NCI-H526 treated with DMSO at 0.1 percent for 48 hours (cell line): Measurements from ENCODE around the gene UNC5C.

Source experiments
- DNase-seq: peaks from one replicate; lab custom pipeline; 2025; lab: John Stamatoyannopoulos, UW

The UNC5C gene

DNA sequence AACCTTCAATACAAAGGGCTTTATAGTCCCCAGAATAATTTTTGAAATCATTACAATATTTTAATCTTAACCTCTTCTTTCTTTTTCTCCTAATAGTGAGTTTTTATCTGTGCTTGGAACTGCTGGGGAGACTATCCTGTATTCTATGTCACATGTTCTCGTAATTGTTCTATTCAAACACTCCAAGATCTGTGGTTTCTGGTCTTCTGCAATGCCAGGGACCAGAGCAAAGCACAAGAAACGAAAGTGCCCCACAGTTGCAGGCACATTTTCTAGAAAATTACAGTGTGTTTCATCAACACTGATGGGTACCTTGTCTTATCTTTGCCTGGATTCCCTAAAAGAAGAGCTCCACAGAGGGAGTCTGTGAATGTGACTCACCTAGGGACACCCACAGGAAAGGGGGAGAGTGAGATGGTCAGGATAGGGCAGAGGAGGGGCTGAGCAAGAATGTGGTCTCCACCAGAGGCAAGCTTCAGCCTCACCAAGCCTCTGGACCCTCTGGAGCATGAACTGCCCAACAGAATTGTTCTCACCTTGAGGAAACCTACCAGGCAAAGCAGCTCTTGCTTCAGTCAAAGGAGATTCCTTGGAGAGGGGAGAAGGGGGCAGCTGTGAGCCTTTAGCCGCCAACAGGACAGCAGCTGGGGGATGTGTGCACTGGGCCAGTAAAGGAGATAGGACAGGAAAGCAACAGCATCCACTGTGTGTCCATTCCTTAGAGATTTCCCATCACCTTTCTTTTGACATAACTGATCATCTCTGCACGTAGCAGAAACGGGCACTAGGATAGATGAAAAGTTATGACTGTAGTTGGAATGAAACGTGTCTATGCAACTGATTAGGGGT, 25.9 kb downstream of the UNC5C start:
- DNase-seq, result no peak

DNA sequence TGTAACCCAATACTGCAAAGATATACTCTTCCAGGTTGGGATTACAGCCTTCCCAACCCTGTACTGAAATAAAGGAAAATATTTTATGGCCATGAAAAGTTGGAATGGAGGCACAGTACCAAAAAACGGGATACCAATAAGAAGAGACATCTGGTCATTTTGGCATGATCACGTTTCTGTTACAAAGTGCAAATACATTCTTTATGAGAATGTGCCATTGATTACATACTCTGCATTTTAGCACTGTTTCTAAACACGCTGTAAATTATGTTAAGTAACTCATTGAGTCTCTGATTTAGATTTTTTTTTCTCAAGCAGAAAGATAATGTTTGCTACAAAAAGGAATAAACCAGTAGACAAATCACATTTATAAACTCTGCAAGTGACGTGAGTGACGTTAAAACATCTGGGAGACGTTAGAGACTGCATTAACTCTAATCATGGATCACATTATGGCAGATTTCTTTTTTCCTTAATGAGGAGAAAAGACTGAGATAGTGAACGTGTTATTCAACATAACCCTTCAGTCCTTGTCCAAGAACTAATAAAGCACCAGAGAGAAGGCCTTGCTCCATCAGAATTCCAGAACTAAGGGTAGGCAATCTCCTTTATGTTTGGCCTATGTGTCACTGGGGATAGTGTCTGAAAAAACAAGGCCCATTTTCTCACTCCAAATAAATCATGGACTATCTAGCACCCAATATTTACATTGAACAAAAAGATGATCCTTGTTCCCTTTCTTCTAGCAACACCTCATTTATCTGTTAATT, 31.0 kb downstream of the UNC5C start:
- no peak for DNase-seq

DNA sequence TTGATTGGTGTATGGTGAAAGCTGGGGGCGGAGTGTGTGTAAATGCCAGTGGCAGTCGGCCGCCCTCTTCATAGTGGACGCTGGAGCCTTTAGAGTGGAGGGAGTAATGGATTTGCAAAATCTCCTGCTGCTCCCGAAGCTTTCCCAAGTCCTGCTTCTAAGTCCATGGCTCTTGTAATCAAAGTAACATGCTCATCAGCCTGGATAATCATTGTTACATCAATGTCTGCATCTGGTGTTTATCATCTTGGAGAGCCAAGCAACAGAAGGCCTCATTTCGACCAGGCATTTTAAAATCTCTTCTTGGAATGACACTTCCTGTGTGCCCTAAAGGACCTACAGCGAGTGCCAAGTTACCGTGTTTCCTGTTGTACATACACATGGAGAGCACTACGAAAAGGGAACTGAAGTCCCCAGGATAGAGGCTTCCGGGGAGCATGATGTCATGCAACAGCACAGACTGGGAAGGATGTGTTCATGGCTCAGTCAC, 32.2 kb downstream of the UNC5C start:
- no peak for DNase-seq

DNA sequence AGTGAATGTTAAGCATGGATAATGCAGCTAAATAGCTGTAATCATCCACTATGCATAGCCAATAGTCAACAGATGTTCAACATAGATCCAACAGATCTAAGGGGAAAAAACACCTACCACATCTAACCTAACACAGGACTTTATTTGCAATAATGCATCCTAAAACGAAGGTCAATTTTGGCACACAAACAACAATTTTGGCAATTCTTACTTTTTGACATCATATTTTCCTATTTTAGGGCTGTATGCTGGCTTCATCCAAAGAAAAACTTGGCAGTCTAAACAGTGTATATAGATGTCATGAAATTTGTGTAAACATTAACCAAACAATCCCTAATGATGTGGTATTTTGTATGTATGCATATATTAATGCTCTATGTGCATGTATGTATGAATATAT, 33.2 kb downstream of the UNC5C start:
- no peak for DNase-seq

GRCh38 chr4:95513022-95513421, 35.8 kb downstream of the UNC5C start:
- no peak for DNase-seq

DNA sequence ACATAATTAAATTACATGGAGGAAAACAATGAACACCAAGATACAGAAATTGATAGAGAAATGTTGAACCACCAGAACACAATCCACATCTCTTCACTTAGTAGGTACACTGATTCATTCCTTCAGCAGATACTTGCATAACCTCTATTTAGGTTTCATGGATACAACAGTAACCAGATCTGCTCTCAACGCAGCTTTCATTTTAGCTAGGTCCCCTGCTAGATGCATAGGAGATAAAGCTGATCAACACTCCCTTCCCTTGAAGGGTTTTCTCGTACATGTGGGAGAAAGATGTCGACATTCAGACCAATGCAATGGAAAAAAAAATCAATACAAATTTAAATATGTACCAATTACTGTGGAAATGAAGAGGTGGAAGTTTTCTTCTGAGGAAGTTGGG, 37.3 kb downstream of the UNC5C start:
- no peak for DNase-seq

DNA sequence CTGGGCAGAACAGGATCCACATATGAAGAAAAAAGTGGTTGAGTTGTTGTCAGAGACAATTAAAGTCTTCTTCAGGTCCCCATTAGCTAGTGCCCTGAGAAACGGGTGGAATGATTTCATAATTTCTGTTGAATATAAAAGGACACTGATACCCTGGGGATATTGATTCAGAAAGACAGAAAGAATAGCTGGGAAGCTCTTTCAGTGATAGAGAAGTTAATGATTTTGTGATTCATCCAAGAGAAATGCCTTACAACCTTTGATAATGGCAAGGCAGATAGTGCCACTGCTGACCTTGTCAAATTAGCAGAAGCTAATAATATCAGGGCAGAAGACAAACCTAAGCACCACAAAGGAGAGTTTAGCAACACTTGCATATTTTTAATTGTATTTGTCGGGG, 37.9 kb downstream of the UNC5C start:
- no peak for DNase-seq

DNA sequence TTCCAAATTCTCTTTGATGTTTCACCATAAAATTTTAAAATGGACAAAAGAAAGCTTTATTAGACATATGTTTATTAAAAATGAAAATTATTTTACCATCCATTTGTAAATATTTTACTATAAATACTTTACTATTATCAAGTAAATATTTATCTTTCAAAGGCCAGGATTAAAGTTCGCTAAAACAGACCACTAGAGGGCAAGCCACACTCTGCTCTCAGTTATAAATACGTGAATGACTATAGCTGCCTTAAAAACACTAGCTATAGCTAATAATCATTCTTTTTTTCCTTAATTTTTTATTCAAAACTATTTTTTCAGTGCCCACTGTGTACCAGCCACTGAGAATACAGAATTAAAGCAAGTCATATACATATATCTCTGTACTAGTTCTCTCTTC, 38.6 kb downstream of the UNC5C start:
- no peak for DNase-seq

DNA sequence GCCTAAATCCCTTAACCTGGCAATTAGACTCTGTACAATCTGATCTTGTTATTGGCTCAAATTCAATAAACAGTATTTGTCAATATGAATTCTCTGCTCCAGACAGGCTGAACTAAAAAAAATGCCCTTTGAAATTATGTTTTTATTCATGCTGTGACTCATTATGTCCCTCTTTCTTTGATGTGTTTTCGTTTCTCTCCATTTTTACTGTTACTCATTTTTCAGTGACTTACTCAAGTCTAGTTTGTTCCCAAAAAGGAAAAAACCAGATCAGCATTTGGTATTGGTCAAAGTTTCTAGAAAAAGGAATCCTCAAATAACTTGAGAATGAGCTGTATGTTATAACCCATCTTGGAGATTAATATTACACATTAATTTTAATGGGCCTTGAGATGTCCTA, 40.4 kb downstream of the UNC5C start:
- DNase-seq, result no peak

DNA sequence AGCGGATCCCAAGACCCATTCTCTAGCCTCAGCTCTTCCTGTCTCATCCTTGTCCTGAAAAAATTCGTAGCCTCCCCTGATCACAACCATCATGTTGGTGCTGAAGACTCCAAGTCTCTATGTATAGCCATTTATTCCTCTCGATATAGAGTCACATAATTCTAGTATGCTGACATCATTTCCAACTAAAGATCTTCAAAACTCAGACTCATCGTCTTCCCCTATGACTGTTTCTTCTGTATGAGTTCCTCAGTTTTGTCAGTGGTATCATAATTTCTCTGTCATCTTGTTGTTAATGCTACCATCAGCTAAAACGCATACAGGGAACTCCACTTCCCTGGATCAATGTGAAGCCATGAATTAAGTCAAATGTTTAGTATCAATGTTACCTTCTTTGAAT, 41.2 kb downstream of the UNC5C start:
- no peak for DNase-seq

DNA sequence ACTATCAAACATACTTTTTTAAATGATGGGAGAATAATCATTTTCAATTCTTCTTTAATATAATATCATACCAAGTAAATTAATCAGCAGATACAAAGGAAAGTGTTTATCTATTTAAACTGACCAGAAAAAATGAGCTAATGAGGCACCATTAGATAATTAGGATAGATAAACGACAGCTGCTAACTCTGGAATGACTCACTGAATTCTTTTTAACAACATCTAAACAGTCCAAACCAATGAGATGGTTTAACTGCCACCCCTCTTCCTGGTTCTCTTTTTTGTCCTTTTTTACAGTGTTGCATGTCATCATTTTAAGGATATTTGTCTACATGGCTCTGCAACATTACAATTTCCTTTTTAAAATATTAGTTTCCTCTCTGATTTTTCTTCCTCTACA, 41.6 kb downstream of the UNC5C start:
- DNase-seq, result no peak

DNA sequence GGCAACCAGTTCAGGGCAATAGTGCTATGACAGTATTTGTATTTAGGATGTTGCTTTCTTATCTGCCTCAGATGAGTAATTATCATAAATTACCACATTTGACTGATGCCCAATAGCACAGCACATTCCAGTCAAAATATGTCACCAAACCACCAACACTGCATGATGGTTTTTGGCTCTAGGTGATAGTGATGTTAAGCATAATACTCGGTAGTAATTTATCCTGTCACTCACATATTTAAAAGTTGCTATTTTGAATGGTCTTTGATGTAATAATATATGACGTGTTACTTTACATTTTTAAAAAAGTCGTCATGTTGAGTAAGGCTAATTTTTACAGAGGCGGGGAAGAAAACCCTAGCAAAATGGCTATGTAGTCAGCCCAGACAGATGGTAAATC, 42.5 kb downstream of the UNC5C start:
- no peak for DNase-seq

- DNase-seq, result no peak
These were observed 43.0 kb downstream of the UNC5C start for GRCh38 chr4:95505799-95506198.

- no peak for DNase-seq
These were observed 43.6 kb downstream of the UNC5C start for GRCh38 chr4:95505151-95505550.

- DNase-seq, result no peak
These were observed 44.3 kb downstream of the UNC5C start for GRCh38 chr4:95504501-95504900.

DNA sequence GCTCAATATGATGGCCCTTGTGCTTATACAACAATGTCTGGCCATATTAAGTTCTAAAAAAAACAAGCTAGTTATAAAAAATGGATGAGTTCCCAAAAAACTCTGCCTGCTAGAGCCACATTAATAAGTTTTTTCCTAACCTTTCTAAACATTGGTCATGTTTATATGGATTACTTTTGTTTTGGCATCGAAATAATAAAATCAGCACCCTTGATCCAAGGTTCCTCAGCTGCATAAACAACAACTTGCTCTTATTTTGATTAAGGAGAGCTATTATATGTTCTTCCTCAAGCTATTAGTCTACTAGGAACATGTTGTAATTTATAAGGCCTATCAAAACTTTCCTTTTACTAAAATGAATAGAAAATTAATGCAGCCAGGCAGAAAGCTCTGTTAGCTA, 48.4 kb downstream of the UNC5C start:
- DNase-seq, result no peak

GRCh38 chr4:95499291-95499696, 49.5 kb downstream of the UNC5C start:
- DNase-seq, result no peak

DNA sequence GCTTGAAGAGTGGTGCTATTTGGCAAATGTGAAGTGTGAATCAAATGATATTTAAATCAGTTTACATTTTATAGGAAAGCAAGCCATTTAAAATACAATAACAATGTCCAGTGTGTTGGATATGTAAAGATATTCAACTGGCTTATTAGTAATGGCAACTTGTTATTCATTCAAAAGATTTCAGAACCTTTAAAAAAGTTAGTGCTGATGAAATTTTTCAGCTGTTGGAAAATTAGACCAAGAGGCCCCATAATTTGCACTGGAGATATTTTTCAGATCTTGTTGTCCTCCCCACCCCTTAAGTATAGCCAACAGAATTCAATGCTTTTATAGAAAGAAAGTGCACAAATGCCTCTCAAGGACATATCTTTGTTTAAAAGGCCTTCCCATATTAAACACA, 54.6 kb downstream of the UNC5C start:
- no peak for DNase-seq

DNA sequence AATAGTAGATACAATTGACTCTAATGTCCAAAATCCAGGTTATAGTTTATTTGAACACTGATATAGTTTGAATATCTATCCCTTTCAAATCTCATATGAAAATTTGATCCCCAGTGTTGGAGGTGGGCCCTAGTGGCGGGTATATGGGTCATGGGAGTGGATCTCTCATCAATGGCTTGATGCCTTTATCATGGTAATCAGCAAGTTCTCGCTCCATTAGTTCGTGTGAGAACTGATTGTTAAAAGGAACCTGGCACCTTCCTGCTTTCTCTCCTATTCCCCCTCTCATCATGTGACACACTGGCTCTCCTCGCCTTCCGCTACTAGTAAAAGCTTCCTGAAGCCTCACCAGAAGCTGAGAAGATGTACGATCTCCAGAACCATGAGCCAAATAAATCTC, 70.1 kb downstream of the UNC5C start:
- no peak for DNase-seq

DNA sequence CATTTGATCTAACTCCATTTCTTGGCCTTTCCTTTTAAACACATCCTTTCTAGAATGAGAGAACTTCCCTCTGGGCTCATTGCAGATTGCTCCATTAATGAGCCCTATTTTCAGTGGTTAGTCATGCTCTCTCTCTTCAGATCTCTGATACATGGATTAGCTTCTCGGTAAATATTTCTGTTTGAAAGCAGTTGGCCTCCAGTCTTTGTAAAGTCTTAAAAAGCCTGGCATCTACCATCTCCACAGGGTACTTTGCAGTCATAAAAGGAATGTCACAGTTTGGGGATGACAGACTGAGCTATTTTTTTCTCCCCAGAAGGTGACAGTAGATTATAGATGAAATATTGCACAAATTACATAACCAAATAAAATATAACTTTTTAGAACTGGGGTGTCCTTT, 72.7 kb downstream of the UNC5C start:
- no peak for DNase-seq

DNA sequence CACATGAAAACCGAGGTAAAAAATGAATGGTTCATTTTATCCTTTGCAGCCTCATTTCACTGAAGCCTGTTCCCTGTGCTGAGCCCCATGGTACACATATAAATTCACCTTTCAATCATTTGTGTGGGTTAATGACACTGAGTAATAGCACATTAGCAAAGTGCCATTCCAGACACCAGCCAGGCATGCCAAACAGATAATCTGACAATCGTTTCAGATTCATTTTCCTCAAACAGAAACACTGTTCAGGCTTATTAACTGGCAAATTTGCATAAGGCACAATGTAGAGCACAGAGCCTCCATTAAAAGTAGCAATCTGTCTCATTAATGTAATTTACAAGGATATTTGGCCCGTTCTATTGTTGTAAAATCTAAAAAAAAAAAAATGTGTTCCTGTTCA, 76.2 kb downstream of the UNC5C start:
- DNase-seq, result no peak

GRCh38 chr4:95470622-95471021, 78.2 kb downstream of the UNC5C start:
- no peak for DNase-seq

DNA sequence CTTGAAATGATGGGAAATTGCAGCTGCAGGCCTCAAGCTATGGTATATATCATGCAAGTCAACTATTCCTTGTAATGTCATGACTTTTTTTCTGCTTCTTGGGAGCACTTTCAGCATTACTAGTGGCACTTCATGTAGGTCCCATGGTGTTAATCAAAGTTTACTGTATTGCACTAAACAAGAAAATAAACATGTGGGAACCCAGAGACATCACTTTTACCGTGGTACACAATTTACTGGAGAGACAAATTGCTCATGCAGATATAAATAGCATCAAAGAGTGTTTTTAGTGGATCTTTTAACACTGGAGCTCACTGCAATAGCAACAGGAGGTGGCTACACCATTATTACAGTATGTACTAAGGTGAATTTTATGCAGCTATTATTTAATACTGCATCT, 79.2 kb downstream of the UNC5C start:
- no peak for DNase-seq
